GM12801 (cell line): Measurements from ENCODE around the gene DLEC1.

Source experiments
- CTCF ChIP-seq: IDR thresholded peaks from one replicate; pipeline ENCODE4 v1.5.1; 2011; ENCODE audit warnings: control low read depth; ENCODE audit not compliant: insufficient read length; ENCODE audit errors: extremely low read depth

Gene DLEC1

GRCh38 chr3:38149708-38150107 lies 110.7 kb downstream of the DLEC1 start:
- TF ChIP-seq CTCF, result no peak

- TF ChIP-seq CTCF, result no peak
Measured at GRCh38 chr3:38150780-38151528, 111.9 kb downstream of the DLEC1 start.

GRCh38 chr3:38151667-38152265 lies 112.8 kb downstream of the DLEC1 start:
- no peak for TF ChIP-seq CTCF

GRCh38 chr3:38152609-38153008 lies 113.6 kb downstream of the DLEC1 start:
- TF ChIP-seq CTCF, result no peak

- TF ChIP-seq CTCF, result no peak
Measured at GRCh38 chr3:38153221-38153620, 114.2 kb downstream of the DLEC1 start.

GRCh38 chr3:38154033-38154494 lies 115.1 kb downstream of the DLEC1 start:
- no peak for TF ChIP-seq CTCF

- TF ChIP-seq CTCF, result no peak
Measured at GRCh38 chr3:38154625-38155255, 115.7 kb downstream of the DLEC1 start.
